ENCODE measurements around the gene STN1. TPM values are rescaled to one million over a fixed set of nuclear protein-coding genes. Genes with fewer than 3 reads are reported as not detected.

Gene STN1
- total RNA-seq, 3 donors from 2014 or later, result 23.8 to 31.2 (median 25.2) TPM

DNA sequence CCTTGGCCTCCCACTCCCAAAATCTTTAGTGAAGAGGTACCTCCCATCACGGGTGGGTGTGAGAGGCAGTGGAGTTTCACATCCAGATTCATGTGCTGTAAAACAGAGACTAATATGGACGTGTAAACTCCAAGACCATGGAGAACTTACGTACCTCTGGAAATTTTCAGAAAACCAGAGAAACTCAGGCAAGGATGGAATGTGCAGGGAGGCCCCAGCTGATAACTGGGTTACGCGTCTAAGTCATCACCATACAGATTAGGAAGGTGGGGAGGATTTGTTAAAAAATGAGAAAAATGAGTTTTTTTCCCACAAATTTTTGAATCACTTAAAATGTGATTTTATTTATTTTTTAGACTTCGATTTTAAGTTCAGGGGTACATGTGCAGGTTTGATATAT, 16.3 kb upstream of the STN1 start:
- H3K27me3 ChIP-seq, result no peaks in the 10 kb centered on the region
- intact Hi-C loops (cut with DNase I; ENCODE audit: low total_unique reads), result no loop called here

DNA sequence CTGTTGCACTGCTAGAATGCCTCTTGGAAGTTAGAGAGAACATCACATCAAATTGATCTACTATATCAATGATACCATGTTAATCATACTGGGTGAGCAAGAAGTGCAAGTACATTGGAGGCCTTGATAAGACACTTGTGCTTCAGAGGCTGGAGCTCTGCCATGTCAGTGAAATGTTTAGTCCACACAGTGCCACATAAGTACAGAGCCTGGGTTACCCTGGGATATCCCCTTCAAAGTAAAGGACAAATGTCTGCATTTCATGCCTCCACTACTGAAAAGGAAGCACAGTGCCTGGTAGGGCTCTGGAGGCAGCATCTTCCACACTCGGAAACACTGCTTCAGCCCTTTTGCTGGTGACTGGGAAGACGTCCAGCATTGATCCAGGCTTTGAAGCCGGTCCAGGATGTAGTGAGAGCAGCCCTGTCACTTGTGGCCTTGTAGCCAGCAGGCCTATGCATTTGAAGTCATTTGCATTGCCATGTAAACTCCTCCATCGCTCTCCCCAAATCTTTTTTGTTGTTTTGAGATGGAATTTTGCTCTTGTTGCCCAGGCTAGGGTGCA, 15.7 kb upstream of the STN1 start:
- H3K27me3 ChIP-seq, result no peaks in the 10 kb centered on the region
- no peaks in the 10 kb centered on the region for H3K36me3 ChIP-seq
- no peak for DNase-seq (ENCODE audit: low spot score in 2 of 2)
- no peak overlapping the region for H3K27ac ChIP-seq
- intact Hi-C loops (cut with DNase I; ENCODE audit: low total_unique reads), result no loop called here
- H3K4me3 ChIP-seq, result no peak overlapping the region
- no peaks in the 10 kb centered on the region for H3K9me3 ChIP-seq
- TF ChIP-seq POLR2AphosphoS5 (IDR thresholded peaks at IDR 0.05) (no peak), POLR2A (IDR thresholded peaks at IDR 0.05) (no peak)
- TF ChIP-seq, protein P1, sequence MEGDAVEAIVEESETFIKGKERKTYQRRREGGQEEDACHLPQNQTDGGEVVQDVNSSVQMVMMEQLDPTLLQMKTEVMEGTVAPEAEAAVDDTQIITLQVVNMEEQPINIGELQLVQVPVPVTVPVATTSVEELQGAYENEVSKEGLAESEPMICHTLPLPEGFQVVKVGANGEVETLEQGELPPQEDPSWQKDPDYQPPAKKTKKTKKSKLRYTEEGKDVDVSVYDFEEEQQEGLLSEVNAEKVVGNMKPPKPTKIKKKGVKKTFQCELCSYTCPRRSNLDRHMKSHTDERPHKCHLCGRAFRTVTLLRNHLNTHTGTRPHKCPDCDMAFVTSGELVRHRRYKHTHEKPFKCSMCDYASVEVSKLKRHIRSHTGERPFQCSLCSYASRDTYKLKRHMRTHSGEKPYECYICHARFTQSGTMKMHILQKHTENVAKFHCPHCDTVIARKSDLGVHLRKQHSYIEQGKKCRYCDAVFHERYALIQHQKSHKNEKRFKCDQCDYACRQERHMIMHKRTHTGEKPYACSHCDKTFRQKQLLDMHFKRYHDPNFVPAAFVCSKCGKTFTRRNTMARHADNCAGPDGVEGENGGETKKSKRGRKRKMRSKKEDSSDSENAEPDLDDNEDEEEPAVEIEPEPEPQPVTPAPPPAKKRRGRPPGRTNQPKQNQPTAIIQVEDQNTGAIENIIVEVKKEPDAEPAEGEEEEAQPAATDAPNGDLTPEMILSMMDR (IDR thresholded peaks at IDR 0.05), result no peak
- H3K4me1 ChIP-seq, result no peaks in the 10 kb centered on the region

More for the DNA sequence above, 16.3 kb upstream of the STN1 start:
- H3K4me1 ChIP-seq, result no peaks in the 10 kb centered on the region
- H3K36me3 ChIP-seq, result no peaks in the 10 kb centered on the region
- no peak for DNase-seq (ENCODE audit: low spot score in 2 of 2)
- no peak overlapping the region for H3K4me3 ChIP-seq
- TF ChIP-seq POLR2A (IDR thresholded peaks at IDR 0.05) (no peak), POLR2AphosphoS5 (IDR thresholded peaks at IDR 0.05) (no peak)
- TF ChIP-seq, protein P1 (IDR thresholded peaks at IDR 0.05), result no peak
- no peaks in the 10 kb centered on the region for H3K9me3 ChIP-seq
- no peak overlapping the region for H3K27ac ChIP-seq

DNA sequence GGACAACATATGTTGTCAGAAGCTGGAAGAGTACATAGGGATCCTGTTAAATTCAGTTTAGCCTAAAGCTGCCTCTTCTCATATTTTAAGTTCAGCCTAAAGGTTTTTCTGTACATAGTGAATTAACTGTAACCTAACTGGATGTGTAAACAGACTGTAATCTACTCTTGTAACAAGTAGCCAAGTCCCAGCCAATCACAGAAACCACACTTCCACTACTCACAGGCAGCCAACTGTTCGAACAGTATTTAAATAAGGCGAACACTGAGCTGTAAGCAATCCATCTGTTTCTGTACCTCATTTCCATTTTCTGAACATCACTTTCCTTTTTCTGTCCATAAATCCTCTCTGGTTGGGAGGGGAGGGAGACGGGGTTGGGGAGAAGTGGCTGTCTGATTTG, 15.0 kb upstream of the STN1 start:
- Histone ChIP-seq H3K4me3 (no peak overlapping the region), H3K36me3 (no peaks in the 10 kb centered on the region), H3K4me1 (no peaks in the 10 kb centered on the region), H3K27ac (no peak overlapping the region), H3K27me3 (no peaks in the 10 kb centered on the region), H3K9me3 (no peaks in the 10 kb centered on the region)
- TF ChIP-seq, protein P1 (IDR thresholded peaks at IDR 0.05), result no peak
- no peak for TF ChIP-seq POLR2A (IDR thresholded peaks at IDR 0.05)
- TF ChIP-seq POLR2AphosphoS5 (IDR thresholded peaks at IDR 0.05), result no peak
- intact Hi-C loops (cut with DNase I; ENCODE audit: low total_unique reads), result no loop called here
- no peak for DNase-seq (ENCODE audit: low spot score in 2 of 2)

DNA sequence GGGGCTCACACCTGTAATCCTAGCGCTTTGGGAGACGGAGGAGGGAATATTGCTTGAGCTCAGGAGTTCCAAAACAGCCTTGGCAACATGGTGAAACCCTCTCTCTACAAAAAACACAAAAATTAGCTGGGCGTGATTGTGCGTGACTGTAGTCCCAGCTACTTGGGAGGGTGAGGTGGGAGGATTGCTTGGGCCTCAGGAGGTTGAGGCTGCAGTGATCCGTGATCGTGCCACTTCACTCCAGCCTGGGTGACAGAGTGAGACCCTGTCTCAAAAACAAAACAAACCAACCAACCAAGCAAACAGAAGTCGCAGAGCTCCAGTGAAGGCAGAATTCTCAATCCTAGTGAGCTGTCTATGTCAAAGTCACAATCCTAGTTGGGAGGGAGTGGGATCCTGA, 14.3 kb upstream of the STN1 start:
- H3K27me3 ChIP-seq, result no peaks in the 10 kb centered on the region
- H3K36me3 ChIP-seq, result no peaks in the 10 kb centered on the region
- intact Hi-C loops (cut with DNase I; ENCODE audit: low total_unique reads), result no loop called here
- H3K9me3 ChIP-seq, result no peaks in the 10 kb centered on the region
- no peak overlapping the region for H3K4me3 ChIP-seq
- no peak for DNase-seq (ENCODE audit: low spot score in 2 of 2)
- no peaks in the 10 kb centered on the region for H3K4me1 ChIP-seq
- TF ChIP-seq POLR2AphosphoS5 (IDR thresholded peaks at IDR 0.05), result no peak
- TF ChIP-seq, protein P1 (IDR thresholded peaks at IDR 0.05), result no peak
- TF ChIP-seq POLR2A (IDR thresholded peaks at IDR 0.05), result no peak
- no peak overlapping the region for H3K27ac ChIP-seq

DNA sequence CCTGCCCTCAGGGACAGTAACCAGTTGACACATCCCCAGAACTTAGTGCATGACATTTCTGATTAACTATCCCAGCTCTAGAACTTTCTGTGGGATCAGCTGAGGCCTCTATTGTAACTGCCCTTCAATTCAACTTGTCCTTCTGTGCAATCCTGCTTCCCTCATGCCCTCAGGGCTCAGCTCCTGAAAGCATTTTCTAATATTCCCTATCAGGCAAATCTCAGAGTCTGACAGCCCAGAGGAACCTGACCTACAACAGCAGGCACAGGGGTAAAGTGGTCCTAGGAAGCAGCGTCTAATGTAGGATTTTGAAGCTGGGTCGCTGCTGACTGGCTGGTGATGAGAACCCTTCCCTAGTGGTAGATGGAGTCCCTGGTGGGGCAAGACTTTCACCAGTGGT, 13.6 kb upstream of the STN1 start:
- Histone ChIP-seq H3K36me3 (no peaks in the 10 kb centered on the region), H3K4me1 (no peaks in the 10 kb centered on the region), H3K27me3 (no peaks in the 10 kb centered on the region), H3K4me3 (no peak overlapping the region), H3K27ac (no peak overlapping the region), H3K9me3 (no peaks in the 10 kb centered on the region)
- intact Hi-C loops (cut with DNase I; ENCODE audit: low total_unique reads), result no loop called here
- DNase-seq (ENCODE audit: low spot score in 2 of 2), result no peak
- no peak for TF ChIP-seq POLR2AphosphoS5 (IDR thresholded peaks at IDR 0.05)
- TF ChIP-seq, protein P1 (IDR thresholded peaks at IDR 0.05), result no peak
- TF ChIP-seq POLR2A (IDR thresholded peaks at IDR 0.05), result no peak
